ENCODE data around the gene SMOC2. TPM values are rescaled to one million over a fixed set of nuclear protein-coding genes. Genes with fewer than 3 reads are reported as not detected.
A peak's percentile ranks its signal among the peaks of the same experiment; 100 is the strongest.

Gene SMOC2
- total RNA-seq, 4 donors from 2014 or later: 74.7 to 139 (median 118) TPM

- Histone ChIP-seq H3K36me3 (no peaks in the 10 kb centered on the region), H3K9me3 (no peaks in the 10 kb centered on the region), H3K4me1 (peaks cover 0 to 13% (median 0%) of the 10 kb centered on the region in 4 donors), H3K27me3 (no peaks in the 10 kb centered on the region), H3K4me3 (no peak overlapping the region), H3K27ac (no peak overlapping the region)
- TF ChIP-seq EP300 (IDR thresholded peaks at IDR 0.05) (no peak), CTCF (IDR thresholded peaks at IDR 0.05) (no peak), POLR2A (IDR thresholded peaks at IDR 0.05) (no peak)
- 91 to 93% methylated on average over 10 of the region's 10 CpGs for WGBS, 2 donors
- DNase-seq (ENCODE audit: low spot score in 2 of 2): no peak
Measured at GRCh38 chr6:168520233-168520632, 79.2 kb downstream of the SMOC2 start.

GRCh38 chr6:168524571-168525001 lies 83.6 kb downstream of the SMOC2 start:
- Histone ChIP-seq H3K27me3 (no peaks in the 10 kb centered on the region), H3K4me1 (peaks cover 0 to 47% (median 6%) of the 10 kb centered on the region in 4 donors), H3K4me3 (no peak overlapping the region), H3K9me3 (no peaks in the 10 kb centered on the region), H3K36me3 (no peaks in the 10 kb centered on the region), H3K27ac (peak overlapping the region in 2 of 4 donors; percentile 83 to 85)
- TF ChIP-seq CTCF (IDR thresholded peaks at IDR 0.05): no peak
- no peak for TF ChIP-seq POLR2A (IDR thresholded peaks at IDR 0.05)
- TF ChIP-seq EP300 (IDR thresholded peaks at IDR 0.05): no peak
- peak in 1 of 2 donors; percentile 33 for DNase-seq (ENCODE audit: low spot score in 2 of 2)
- WGBS, 2 donors: 69 to 77% methylated on average over 13 of the region's 13 CpGs

GRCh38 chr6:168525114-168525513 lies 84.1 kb downstream of the SMOC2 start:
- no peak overlapping the region for H3K4me3 ChIP-seq
- no peaks in the 10 kb centered on the region for H3K36me3 ChIP-seq
- DNase-seq (ENCODE audit: low spot score in 2 of 2): peak in 1 of 2 donors; percentile 29
- no peak for TF ChIP-seq EP300 (IDR thresholded peaks at IDR 0.05)
- TF ChIP-seq POLR2A (IDR thresholded peaks at IDR 0.05): no peak
- TF ChIP-seq CTCF (IDR thresholded peaks at IDR 0.05): no peak
- peak overlapping the region in 2 of 4 donors; percentile 83 to 85 for H3K27ac ChIP-seq
- 81 to 88% methylated on average over 8 of the region's 8 CpGs for WGBS, 2 donors
- H3K9me3 ChIP-seq: no peaks in the 10 kb centered on the region
- H3K4me1 ChIP-seq: peaks cover 0 to 47% (median 6%) of the 10 kb centered on the region in 4 donors
- no peaks in the 10 kb centered on the region for H3K27me3 ChIP-seq

GRCh38 chr6:168525926-168526630 lies 85.1 kb downstream of the SMOC2 start:
- peak overlapping the region in 3 of 4 donors; percentile 37 to 85 (median 83) for H3K27ac ChIP-seq
- no peaks in the 10 kb centered on the region for H3K9me3 ChIP-seq
- peaks cover 0 to 47% (median 6%) of the 10 kb centered on the region in 4 donors for H3K4me1 ChIP-seq
- H3K36me3 ChIP-seq: no peaks in the 10 kb centered on the region
- TF ChIP-seq POLR2A (IDR thresholded peaks at IDR 0.05): no peak
- no peak for TF ChIP-seq EP300 (IDR thresholded peaks at IDR 0.05)
- TF ChIP-seq CTCF (IDR thresholded peaks at IDR 0.05): no peak
- H3K4me3 ChIP-seq: no peak overlapping the region
- no peak for DNase-seq (ENCODE audit: low spot score in 2 of 2)
- WGBS, 2 donors: 86 to 91% methylated on average over 15 to 16 of the region's 16 CpGs
- no peaks in the 10 kb centered on the region for H3K27me3 ChIP-seq

- Histone ChIP-seq H3K27ac (peak overlapping the region; percentile 21 to 85 (median 52)), H3K36me3 (no peaks in the 10 kb centered on the region), H3K4me1 (peaks cover 0 to 47% (median 6%) of the 10 kb centered on the region in 4 donors), H3K9me3 (no peaks in the 10 kb centered on the region), H3K4me3 (no peak overlapping the region), H3K27me3 (no peaks in the 10 kb centered on the region)
- WGBS, 2 donors: 42 to 46% methylated on average over 8 of the region's 8 CpGs
- TF ChIP-seq POLR2A (IDR thresholded peaks at IDR 0.05): no peak
- no peak for TF ChIP-seq CTCF (IDR thresholded peaks at IDR 0.05)
- TF ChIP-seq EP300 (IDR thresholded peaks at IDR 0.05): peak; percentile 34 to 87
- peak; percentile 36 to 62 for DNase-seq (ENCODE audit: low spot score in 2 of 2)
Measured at GRCh38 chr6:168526841-168527281, 85.9 kb downstream of the SMOC2 start.

Data from tibial nerve (tissue), 4 donors.